Measurements from ENCODE around the gene C10orf62. TPM values are rescaled to one million over a fixed set of nuclear protein-coding genes. Genes with fewer than 3 reads are reported as not detected.
"Not testable (repeated sequence)": the region's sequence is repeated elsewhere in the genome, so short reads cannot be mapped to it uniquely, and the experiment has no call there.

Gene C10orf62
- total RNA-seq, 1 donor from 2014 or later = not detected

DNA sequence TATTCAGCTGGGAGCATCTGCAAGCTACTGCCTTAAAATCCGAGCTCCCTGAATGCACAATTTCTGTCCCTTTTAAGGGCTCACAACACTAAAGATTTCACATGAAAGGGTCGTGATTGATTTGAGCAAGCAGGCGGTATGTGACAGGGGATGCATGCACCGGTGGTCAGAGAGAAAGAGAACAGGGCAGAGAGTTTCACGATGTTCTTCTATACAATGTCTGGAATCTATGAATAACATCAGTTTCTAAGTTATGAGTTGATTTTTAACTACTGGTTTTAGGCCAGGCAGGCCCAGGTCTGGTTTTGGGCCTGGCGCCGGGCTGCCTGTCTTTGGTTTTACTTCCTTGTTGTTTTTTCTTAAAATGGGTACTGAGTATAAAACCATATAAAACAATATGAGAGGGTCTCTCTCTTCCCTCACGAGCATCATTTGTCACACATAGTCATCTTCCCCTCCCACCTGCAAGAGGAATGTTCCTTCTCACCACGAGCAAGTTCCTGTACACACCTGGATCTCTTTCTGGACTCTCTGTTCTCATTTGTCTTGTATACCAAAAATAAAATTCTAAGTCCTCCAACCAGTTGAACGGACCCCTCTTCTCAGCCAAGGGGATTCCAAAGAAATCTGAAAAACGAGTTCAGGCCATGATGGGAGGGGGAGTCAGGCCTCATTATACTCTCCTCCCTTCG is 28.0 kb upstream of the C10orf62 start:
- intact Hi-C loops (cut with DNase I); DNase-seq (ENCODE audit: low spot score); ATAC-seq: not testable (repeated sequence)

- ATAC-seq; DNase-seq (ENCODE audit: low spot score); intact Hi-C loops (cut with DNase I): not testable (repeated sequence)
Measured at GRCh38 chr10:97562329-97562728, 27.2 kb upstream of the C10orf62 start.

- DNase-seq (ENCODE audit: low spot score) (no peak), ATAC-seq (no peak)
- intact Hi-C loops (cut with DNase I) = no loop called here
Measured at GRCh38 chr10:97563337-97563736, 26.2 kb upstream of the C10orf62 start.

DNA sequence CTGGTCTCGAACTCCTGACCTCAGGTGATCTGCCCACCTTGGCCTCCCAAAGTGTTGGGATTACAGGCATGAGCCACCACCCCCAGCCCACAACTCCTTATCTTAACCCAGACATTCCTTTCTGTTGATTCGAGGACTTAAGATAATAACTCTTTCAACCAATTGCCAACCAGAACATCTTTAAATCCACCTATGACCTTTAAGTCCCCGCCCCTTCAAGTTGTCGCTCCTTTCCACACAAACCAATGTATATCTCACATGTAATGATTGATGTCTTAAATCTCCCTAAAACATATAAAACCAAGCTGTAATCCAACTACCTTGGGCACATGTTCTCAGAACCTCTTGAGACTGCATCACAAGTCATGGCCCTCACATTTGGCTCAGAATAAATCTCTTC is 24.7 kb upstream of the C10orf62 start:
- intact Hi-C loops (cut with DNase I) = no loop called here
- ATAC-seq = no peak
- DNase-seq (ENCODE audit: low spot score) = no peak

DNA sequence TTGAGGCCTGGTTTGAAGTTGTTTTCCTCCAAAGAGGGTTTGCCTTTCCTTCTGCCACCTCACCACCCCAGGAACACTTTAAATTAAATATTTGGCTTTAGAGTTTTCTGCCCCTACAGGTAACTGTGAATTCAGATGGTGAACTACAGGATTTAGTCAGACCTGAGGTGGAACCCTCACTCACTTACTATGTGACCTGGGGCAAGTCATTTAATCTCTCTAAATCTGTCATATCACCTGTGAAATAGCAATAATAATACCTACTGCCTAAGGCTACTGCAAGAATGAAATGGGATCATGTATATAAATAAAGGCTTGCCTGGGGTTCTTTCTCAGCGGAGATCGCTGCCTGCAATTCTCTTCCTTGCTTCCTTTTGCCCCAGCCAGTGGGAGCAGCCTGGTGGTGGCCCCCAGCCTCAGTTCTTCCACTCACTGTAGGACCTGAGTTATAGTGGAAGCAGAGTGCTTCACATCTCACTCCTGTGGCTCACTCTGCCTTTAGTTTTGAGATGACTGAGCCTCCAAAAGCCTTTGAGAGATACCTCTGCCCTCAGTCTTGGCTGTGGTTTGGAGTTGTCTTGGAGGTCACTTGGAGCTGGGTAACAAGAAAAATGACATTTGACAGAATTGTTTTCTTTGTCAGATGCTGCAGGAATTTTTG is 23.1 kb upstream of the C10orf62 start:
- DNase-seq (ENCODE audit: low spot score) (no peak), ATAC-seq (no peak)
- intact Hi-C loops (cut with DNase I) = no loop called here

DNA sequence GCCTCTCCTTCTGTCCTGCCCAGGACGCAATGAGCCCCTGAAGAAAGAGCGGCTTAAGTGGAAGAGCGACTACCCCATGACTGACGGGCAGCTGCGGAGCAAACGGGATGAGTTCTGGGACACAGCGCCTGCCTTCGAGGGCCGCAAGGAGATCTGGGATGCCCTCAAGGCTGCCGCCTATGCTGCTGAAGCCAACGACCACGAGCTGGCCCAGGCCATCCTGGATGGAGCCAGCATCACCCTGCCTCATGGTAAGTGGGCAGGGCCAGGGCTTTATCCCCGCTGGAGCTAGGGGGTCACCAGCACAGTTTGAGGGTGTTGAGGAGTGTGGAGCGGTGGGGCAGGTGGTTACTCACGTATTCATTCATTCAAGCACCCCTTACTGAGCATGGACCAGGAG is 21.6 kb upstream of the C10orf62 start:
- ATAC-seq (no peak), DNase-seq (ENCODE audit: low spot score) (no peak)
- intact Hi-C loops (cut with DNase I) = no loop called here

- intact Hi-C loops (cut with DNase I) = no loop called here
- no peak for DNase-seq (ENCODE audit: low spot score)
- no peak for ATAC-seq
Measured at GRCh38 chr10:97570146-97570788, 19.3 kb upstream of the C10orf62 start.

- ATAC-seq = no peak
- DNase-seq (ENCODE audit: low spot score) = no peak
- intact Hi-C loops (cut with DNase I) = no loop called here
Measured at GRCh38 chr10:97570789-97571471, 18.6 kb upstream of the C10orf62 start.

DNA sequence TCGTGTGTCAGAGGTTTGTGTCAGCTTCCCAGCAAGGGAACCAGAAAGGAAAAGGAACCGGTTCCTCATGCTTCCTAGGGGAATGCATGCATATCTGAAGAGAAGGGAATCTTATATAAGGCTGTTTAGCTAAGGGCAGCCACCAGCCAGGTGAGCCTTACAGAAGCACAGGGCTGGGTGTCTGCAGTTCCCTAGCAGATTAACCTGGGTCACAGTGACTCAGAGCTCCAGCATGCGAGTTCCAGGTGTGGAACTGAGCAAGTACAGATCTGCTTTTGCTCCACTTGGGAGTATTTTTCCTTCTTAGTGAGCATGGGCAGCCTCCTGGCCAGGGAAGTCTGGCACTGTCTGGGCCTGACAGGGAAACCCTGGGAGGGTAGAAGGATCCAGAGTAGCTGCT is 17.9 kb upstream of the C10orf62 start:
- intact Hi-C loops (cut with DNase I) = no loop called here
- peak; percentile 4 for ATAC-seq
- DNase-seq (ENCODE audit: low spot score) = no peak

DNA sequence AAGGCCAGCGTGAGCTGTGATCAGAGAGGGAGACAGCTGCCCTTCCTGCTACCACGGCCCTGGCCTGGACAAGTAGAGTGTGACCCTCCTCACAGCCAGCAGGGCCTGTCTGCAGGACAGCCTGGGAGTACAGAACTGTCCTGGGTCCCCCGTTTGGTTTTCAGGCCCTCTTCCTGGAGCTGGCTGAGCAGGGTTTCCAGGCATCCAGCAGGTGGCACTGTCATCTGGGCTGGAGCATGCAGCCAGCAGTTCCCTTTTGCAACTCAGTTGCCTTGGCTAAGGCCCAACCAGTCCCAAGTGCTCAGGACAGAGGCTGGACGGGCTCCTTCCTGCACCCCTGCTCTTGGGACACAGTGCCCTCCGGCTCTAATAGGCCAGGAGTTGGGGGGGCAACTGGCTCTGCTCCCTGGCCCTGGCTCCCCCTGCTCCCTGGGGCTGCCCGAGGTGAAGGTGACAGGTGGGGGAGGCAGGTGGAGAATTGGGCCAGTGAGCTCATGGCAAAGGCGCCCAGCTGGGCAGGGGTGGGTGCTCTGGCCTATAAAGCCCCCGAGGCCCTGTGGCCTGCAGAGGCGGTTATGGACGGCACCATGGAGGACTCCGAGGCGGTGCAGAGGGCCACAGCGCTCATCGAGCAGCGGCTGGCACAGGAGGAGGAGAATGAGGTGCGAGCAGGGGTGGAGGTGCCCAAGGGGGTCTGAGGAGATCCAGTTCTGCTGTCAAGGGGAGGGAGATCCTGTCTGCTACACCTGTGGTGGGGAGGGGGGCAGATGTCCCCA is 17.1 kb upstream of the C10orf62 start, which contains the start of gene ANKRD2:
Gene ANKRD2 (plus strand): TSS at position 566 of the 776 bp plus-strand sequence. CDS start 10 bp downstream, at position 576.
- peak; percentile 84 for ATAC-seq
- intact Hi-C loops (cut with DNase I) = no loop called here
- DNase-seq (ENCODE audit: low spot score) = peak; percentile 85

DNA sequence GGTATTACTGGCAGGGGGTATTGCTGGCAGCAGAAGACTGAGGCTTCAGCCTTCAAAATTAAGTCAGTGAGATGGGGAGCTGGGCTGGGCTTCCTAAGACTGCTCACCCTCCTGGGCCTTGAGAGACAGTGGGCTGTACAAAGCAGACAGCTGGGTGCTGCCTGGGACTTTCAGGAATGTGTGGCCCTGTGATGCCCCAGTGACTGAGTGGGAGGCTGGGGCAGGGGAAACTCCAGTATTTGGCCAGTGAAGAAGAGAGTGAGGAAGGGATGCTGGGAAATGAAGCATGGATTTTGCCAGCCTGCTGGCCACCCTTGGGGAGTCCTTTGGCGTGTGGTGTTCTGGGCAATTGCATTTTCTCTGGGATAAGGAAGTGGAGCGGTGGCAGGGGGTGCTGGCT is 16.5 kb upstream of the C10orf62 start:
- DNase-seq (ENCODE audit: low spot score) = no peak
- ATAC-seq = peak; percentile 13
- intact Hi-C loops (cut with DNase I) = no loop called here

GRCh38 chr10:97573672-97574071 is 15.8 kb upstream of the C10orf62 start:
- ATAC-seq = no peak
- DNase-seq (ENCODE audit: low spot score) = no peak
- intact Hi-C loops (cut with DNase I) = no loop called here

DNA sequence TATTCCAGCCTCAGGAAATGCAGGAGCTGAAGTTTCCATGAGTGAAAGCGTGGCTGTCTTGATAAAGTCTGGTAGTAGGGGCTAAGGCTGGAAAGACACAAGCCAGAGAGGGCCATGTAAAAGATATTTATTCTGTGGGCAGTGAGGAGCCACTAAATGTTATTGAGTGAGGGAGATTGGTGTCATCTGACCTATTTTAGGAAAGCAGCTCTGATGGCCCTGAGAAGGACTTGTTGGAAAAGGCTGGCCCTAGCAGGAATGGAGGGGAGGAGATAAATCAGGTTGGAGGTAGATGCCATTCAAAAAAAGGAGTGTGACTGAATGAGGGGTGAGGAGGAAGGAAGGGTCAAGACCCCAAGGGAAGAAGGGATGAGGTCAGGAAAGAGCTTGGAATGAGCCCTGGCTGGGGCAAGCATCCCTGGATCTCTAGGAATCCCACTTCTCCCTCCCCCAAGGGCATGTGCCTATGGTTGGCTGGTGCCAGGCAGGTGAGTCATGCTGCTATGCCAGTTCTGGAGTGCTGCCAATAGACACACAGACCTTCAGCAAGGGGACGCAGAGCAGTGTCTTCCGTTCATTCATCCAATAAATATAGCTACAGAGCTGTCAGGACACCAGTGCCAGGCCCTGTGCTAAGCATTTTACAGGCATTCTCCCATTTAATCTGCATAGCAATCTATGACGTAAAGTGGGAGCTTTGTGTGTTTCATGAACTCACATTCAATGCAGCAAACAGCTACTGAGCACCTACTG is 15.0 kb upstream of the C10orf62 start:
- DNase-seq (ENCODE audit: low spot score) (no peak), ATAC-seq (no peak)
- intact Hi-C loops (cut with DNase I) = no loop called here

DNA sequence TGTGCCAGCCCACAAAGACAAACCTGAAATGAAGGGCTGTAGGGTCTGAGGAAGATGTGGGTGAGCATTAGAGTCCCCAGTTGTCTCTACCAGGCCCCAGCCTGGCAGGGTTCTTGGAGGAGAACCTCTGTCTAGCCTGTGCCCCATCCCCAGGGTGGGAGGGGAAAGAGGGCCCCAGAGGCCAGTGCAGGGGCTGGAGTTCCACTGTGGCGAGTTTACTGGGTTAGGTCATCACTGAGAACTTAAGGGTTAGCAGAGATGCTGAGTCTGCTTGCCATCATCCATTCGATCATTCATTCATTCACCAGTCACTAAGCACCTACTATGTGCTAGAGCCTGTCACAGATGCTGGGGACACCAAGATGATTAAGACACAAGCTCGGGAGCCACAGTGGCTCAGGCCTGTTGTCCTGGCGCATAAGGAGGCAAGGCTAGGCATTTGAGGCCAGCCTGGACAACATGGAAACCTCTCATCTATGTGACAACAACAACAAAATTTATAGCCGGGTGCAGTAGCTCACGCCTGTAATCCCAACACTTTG is 14.3 kb upstream of the C10orf62 start:
- DNase-seq (ENCODE audit: low spot score) (no peak), ATAC-seq (no peak)
- intact Hi-C loops (cut with DNase I) = no loop called here

DNA sequence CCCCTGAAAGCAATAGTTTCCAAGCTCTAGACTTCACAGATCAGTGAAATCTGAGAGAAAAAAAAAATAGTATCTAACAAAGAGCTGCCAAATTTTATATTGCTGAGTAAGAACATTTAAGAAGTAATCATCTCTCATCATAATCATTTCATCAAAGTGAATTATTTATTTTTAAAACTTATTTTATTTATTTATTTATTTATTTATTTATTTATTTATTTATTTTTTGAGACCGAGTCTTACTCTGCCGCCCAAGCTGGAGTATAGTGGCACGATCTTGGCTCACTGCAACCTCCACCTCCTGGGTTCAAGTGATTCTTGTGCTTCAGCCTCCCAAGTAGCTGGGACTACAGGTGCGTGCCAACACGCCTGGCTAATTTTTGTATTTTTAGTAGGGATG is 13.0 kb upstream of the C10orf62 start:
- ATAC-seq; DNase-seq (ENCODE audit: low spot score); intact Hi-C loops (cut with DNase I): not testable (repeated sequence)

- no peak for ATAC-seq
- intact Hi-C loops (cut with DNase I) = no loop called here
Measured at GRCh38 chr10:97577701-97578100, 11.8 kb upstream of the C10orf62 start.

GRCh38 chr10:97578171-97578844 is 11.2 kb upstream of the C10orf62 start:
- intact Hi-C loops (cut with DNase I) = no loop called here
- ATAC-seq = peak; percentile 38
- DNase-seq (ENCODE audit: low spot score) = no peak

More at GRCh38 chr10:97577701-97578100, 11.8 kb upstream of the C10orf62 start:
- no peak for DNase-seq (ENCODE audit: low spot score)

Measured in sciatic nerve (tissue), 2 donors.